ENCODE data around the gene SNCAIP.

- no peak for TF ChIP-seq POLR2A (IDR thresholded peaks at IDR 0.05)
- TF ChIP-seq CTCF (IDR thresholded peaks at IDR 0.05), result no peak
- TF ChIP-seq POLR2AphosphoS5 (IDR thresholded peaks at IDR 0.05), result no peak
Observed at GRCh38 chr5:122406181-122406580, 94.1 kb downstream of the SNCAIP start.

Measured in prostate gland (tissue), 2 donors.